Measurements from ENCODE around the gene TSPAN14.

- TF ChIP-seq CTCF (conservative IDR thresholded peaks at IDR 0.05; ENCODE audit: low read length) (no peak), EZH2phosphoT487 (IDR thresholded peaks at IDR 0.05; ENCODE audit: borderline replicate concordance, low read depth, low read length) (no peak)
These were observed 42.8 kb upstream of the TSPAN14 start for GRCh38 chr10:80411267-80411668.
